ENCODE data around the gene RARRES1.

- no peak for TF ChIP-seq CTCF (IDR thresholded peaks at IDR 0.05 in 8 of 11, conservative IDR thresholded peaks at IDR 0.05 in 3 of 11)
- no peak for TF ChIP-seq POLR2A (IDR thresholded peaks at IDR 0.05)
- TF ChIP-seq POLR2AphosphoS5 (IDR thresholded peaks at IDR 0.05) = peak in 1 of 3 donors; percentile 13
Observed at GRCh38 chr3:158711886-158712285, 20.4 kb downstream of the RARRES1 start.
